Gastrocnemius medialis (tissue), 4 donors: ENCODE results near the gene CDH4.

Source experiments
- CTCF ChIP-seq, 5 experiments: fragments of 450-650 bp in 3 of 5; fragments of 200-600 bp in 2 of 5; sonication (generic) in 2 of 5; IDR thresholded peaks in 4 of 5; conservative IDR thresholded peaks in 1 of 5; 1 replicate in 4 of 5; 2 replicates in 1 of 5; pipeline ENCODE4 v1.5.1; 2016 to 2019; ENCODE audit warnings: antibody characterized with exemption in 5 of 5, mild to moderate bottlenecking in 3 of 5, moderate library complexity in 3 of 5
- POLR2A ChIP-seq, 2 donors: fragments of 450-650 bp; IDR thresholded peaks; one replicate each; pipeline ENCODE4 v1.6.1; 2017; ENCODE audit warnings: antibody characterized with exemption in 2 of 2, mild to moderate bottlenecking in 2 of 2, moderate library complexity in 2 of 2

- TF ChIP-seq POLR2A (IDR thresholded peaks at IDR 0.05) (no peak), CTCF (IDR thresholded peaks at IDR 0.05 in 4 of 5, conservative IDR thresholded peaks at IDR 0.05 in 1 of 5) (no peak)
These were observed 525.9 kb downstream of the CDH4 start for GRCh38 chr20:61777773-61778494.
